Transverse colon (tissue), 4 donors: ENCODE data around the gene SMYD3. TPM values are rescaled to one million over a fixed set of nuclear protein-coding genes. Genes with fewer than 3 reads are reported as not detected.
A peak's percentile ranks its signal among the peaks of the same experiment; 100 is the strongest.

Experiments
- DNase-seq: peaks from one replicate; pipeline ENCODE4 v3.0.0-alpha.2; 2019
- H3K27ac ChIP-seq, 4 donors: fragments of 200-600 bp; sonication (generic); 2 replicates each; pipeline ENCODE4 v1.5.1; 2016 to 2018; ENCODE audit warnings: inconsistent platforms in 4 of 4
- H3K27me3 ChIP-seq: fragments of 200-600 bp; sonication (generic); 2 replicates; pipeline ENCODE4 v1.5.1; 2017; ENCODE audit warnings: inconsistent platforms
- H3K36me3 ChIP-seq, 4 donors: fragments of 200-600 bp; sonication (generic); 2 replicates each; pipeline ENCODE4 v1.5.1; 2017 to 2019; ENCODE audit warnings: inconsistent platforms in 4 of 4
- H3K4me1 ChIP-seq, 4 donors: fragments of 200-600 bp; sonication (generic); 2 replicates each; pipeline ENCODE4 v1.5.1; 2017 to 2020; ENCODE audit warnings: inconsistent platforms in 4 of 4
- H3K4me3 ChIP-seq, 4 donors: fragments of 200-600 bp; sonication (generic); 1 replicate in 1 of 4; 2 replicates in 3 of 4; pipeline versions ENCODE4 v1.5.1 to v1.6.1; 2017 to 2019; ENCODE audit warnings: inconsistent platforms in 4 of 4
- H3K9me3 ChIP-seq, 2 donors: fragments of 200-600 bp; sonication (generic); 2 replicates each; pipeline ENCODE4 v1.5.1; 2017 to 2019; ENCODE audit warnings: inconsistent platforms in 2 of 2
- CTCF ChIP-seq, 5 experiments: fragments of 200-600 bp in 3 of 5; fragments of 450-650 bp in 2 of 5; sonication (generic) in 3 of 5; IDR thresholded peaks; 1 replicate in 2 of 5; 2 replicates in 3 of 5; pipeline ENCODE4 v1.5.1; 2016 to 2017; ENCODE audit warnings: antibody characterized with exemption in 5 of 5, inconsistent platforms in 3 of 5, mild to moderate bottlenecking in 2 of 5, moderate library complexity in 1 of 5
- EP300 ChIP-seq: sonication (generic); formaldehyde crosslinking; IDR thresholded peaks from one replicate; pipeline ENCODE4 v1.6.1; 2017; ENCODE audit warnings: antibody characterized with exemption, low read depth
- POLR2A ChIP-seq: fragments of 450-650 bp; IDR thresholded peaks from one replicate; pipeline ENCODE4 v1.6.1; 2016; ENCODE audit warnings: antibody characterized with exemption, mild to moderate bottlenecking, moderate library complexity
- POLR2AphosphoS5 ChIP-seq, 3 donors: sonication (generic); formaldehyde crosslinking; IDR thresholded peaks; one replicate each; pipeline ENCODE4 v1.6.1; 2016; ENCODE audit warnings: antibody characterized with exemption in 3 of 3
- WGBS, 2 donors: methylation state at CpG; one replicate each; pipeline ENCODE4 v1.1.5; 2018; ENCODE audit warnings: low coverage in 1 of 2; 5-methylcytosine and 5-hydroxymethylcytosine counted together
- in situ Hi-C, 4 donors: fragments of 200-750 bp; cut with MboI; loops; one replicate each; pipeline versions ENCODE4 v1.15.0 to v1.15.1; 2017; ENCODE audit warnings: low sequenced_read_pairs in 3 of 4, low pct_ligation_motif_present in 1 of 4, low pct_unique_long_range_greater_than_20kb in 1 of 4
- intact Hi-C: fragments of 100-400 bp; cut with DNase I; formaldehyde crosslinking; loops from one replicate; pipeline ENCODE4 v1.15.1; 2023; ENCODE audit warnings: low total_unique reads
- total RNA-seq, 4 donors: library from RNA; depleted of rRNA; stranded (reverse); fragments of >200 nt; gene quantifications; one replicate each; pipeline ENCODE4 v1.1.0, GENCODE V29; 2016

Gene SMYD3
- total RNA-seq, 4 donors from 2014 or later: 10.5 to 31.3 (median 25.8) TPM

- H3K27me3 ChIP-seq: no peaks in the 10 kb centered on the region
- no peak overlapping the region for H3K4me3 ChIP-seq
- H3K9me3 ChIP-seq: no peaks in the 10 kb centered on the region
- no peaks in the 10 kb centered on the region for H3K36me3 ChIP-seq
- in situ Hi-C loops (loop anchor here in 3 of 4 donors (5.0 to 25.0 kb wide), 5 partner anchors 437 to 848 kb away; partner anchors contain the start of gene KIF26B (in 3 of the 3)), intact Hi-C loops (no loop called here)
- WGBS, 2 donors: 40 to 59% methylated on average over 8 to 10 of the region's 10 CpGs
- peaks cover 0 to 24% (median 8%) of the 10 kb centered on the region in 4 donors for H3K4me1 ChIP-seq
- DNase-seq: no peak
- TF ChIP-seq POLR2A (no peak), CTCF (IDR thresholded peaks at IDR 0.05) (no peak), EP300 (no peak), POLR2AphosphoS5 (IDR thresholded peaks at IDR 0.05) (no peak)
- peak overlapping the region in 1 of 4 donors; percentile 8 for H3K27ac ChIP-seq
These were observed 507.1 kb downstream of the SMYD3 start for GRCh38 chr1:245999697-246000637.

- Histone ChIP-seq H3K4me3 (no peak overlapping the region), H3K27ac (no peak overlapping the region), H3K27me3 (no peaks in the 10 kb centered on the region), H3K9me3 (no peaks in the 10 kb centered on the region), H3K4me1 (peaks cover 0 to 11% (median 2%) of the 10 kb centered on the region in 4 donors), H3K36me3 (no peaks in the 10 kb centered on the region)
- in situ Hi-C loops: no loop called here
- DNase-seq: no peak
- TF ChIP-seq POLR2AphosphoS5 (IDR thresholded peaks at IDR 0.05) (no peak), CTCF (IDR thresholded peaks at IDR 0.05) (no peak), POLR2A (no peak), EP300 (no peak)
- WGBS, 2 donors: 27 to 51% methylated on average over 1 to 7 of the region's 7 CpGs
- intact Hi-C loops: no loop called here
These were observed 509.4 kb downstream of the SMYD3 start for GRCh38 chr1:245997471-245998258.

GRCh38 chr1:245996811-245997210 lies 510.3 kb downstream of the SMYD3 start:
- in situ Hi-C loops: no loop called here
- Histone ChIP-seq H3K9me3 (no peaks in the 10 kb centered on the region), H3K36me3 (no peaks in the 10 kb centered on the region), H3K4me1 (peaks cover 0 to 10% (median 2%) of the 10 kb centered on the region in 4 donors), H3K4me3 (no peak overlapping the region), H3K27me3 (no peaks in the 10 kb centered on the region), H3K27ac (no peak overlapping the region)
- intact Hi-C loops: no loop called here
- 87 to 92% methylated on average over 15 of the region's 15 CpGs for WGBS, 2 donors
- TF ChIP-seq POLR2A (no peak), CTCF (IDR thresholded peaks at IDR 0.05) (no peak), POLR2AphosphoS5 (IDR thresholded peaks at IDR 0.05) (no peak), EP300 (no peak)
- no peak for DNase-seq

GRCh38 chr1:245995474-245995873 lies 511.6 kb downstream of the SMYD3 start:
- Histone ChIP-seq H3K36me3 (no peaks in the 10 kb centered on the region), H3K4me3 (no peak overlapping the region), H3K9me3 (no peaks in the 10 kb centered on the region), H3K27me3 (no peaks in the 10 kb centered on the region), H3K27ac (no peak overlapping the region), H3K4me1 (peaks cover 0 to 5% (median 2%) of the 10 kb centered on the region in 4 donors)
- DNase-seq: no peak
- in situ Hi-C loops: no loop called here
- WGBS, 2 donors: 100% methylated on average over 1 of the region's 1 CpG; no CpG with 5 or more reads in 1 of the 2 donors
- intact Hi-C loops: no loop called here
- no peak for TF ChIP-seq CTCF (IDR thresholded peaks at IDR 0.05)
- no peak for TF ChIP-seq EP300
- TF ChIP-seq POLR2AphosphoS5 (IDR thresholded peaks at IDR 0.05): no peak
- TF ChIP-seq POLR2A: no peak
